T-cell (primary cell): ENCODE data around the gene ASF1B. TPM values are rescaled to one million over a fixed set of nuclear protein-coding genes. Genes with fewer than 3 reads are reported as not detected.

ENCODE experiments used
- ATAC-seq, 4 experiments: fragments of 200-7000 bp in 3 of 4; fragments of 150-1000 bp in 1 of 4; cut with Tn5 transposase; replicated peaks in 1 of 4; 1 replicate in 3 of 4; 2 replicates in 1 of 4; pipeline ENCODE4 v1.10.0; 2021; ENCODE audit warnings: moderate library complexity in 3 of 4, mild to moderate bottlenecking in 2 of 4, moderate number of reproducible peaks in 1 of 4
- CTCF ChIA-PET, 2 donors: fragments of 300-600 bp; sonication (Branson Sonifier 250); formaldehyde crosslinking; loops; one replicate each; lab custom pipeline; 2022; ENCODE audit warnings: antibody characterized with exemption in 2 of 2; lab: Charles Lee
- POLR2A ChIA-PET, 2 donors: fragments of 300-600 bp; sonication (Branson Sonifier 250); formaldehyde crosslinking; loops; one replicate each; lab custom pipeline; 2022; ENCODE audit warnings: antibody characterized with exemption in 2 of 2; lab: Charles Lee
- DNase-seq, 35 experiments: peaks; one replicate each; pipeline versions ENCODE4 v3.0.0 to v3.0.0-alpha.2; 2013 to 2023
- H3K27ac ChIP-seq: one replicate; pipeline ENCODE4 v1.5.1; 2013; ENCODE audit warnings: low read length
- H3K27me3 ChIP-seq, 2 experiments: replicated peaks in 1 of 2; 1 replicate in 1 of 2; 2 replicates in 1 of 2; pipeline versions ENCODE4 v1.6.1 to v1.7.0; 2013; ENCODE audit warnings: low read length in 1 of 2, mixed read lengths in 1 of 2; ENCODE audit not compliant: control insufficient read depth in 2 of 2, insufficient read depth in 2 of 2; ENCODE audit errors: extremely low read depth in 1 of 2
- H3K36me3 ChIP-seq, 2 donors: 1 replicate in 1 of 2; 2 replicates in 1 of 2; pipeline versions ENCODE4 v1.6.1 to v1.7.0; 2013; ENCODE audit warnings: low read length in 1 of 2; ENCODE audit not compliant: control insufficient read depth in 2 of 2, insufficient read depth in 1 of 2; ENCODE audit errors: extremely low read depth in 1 of 2
- H3K4me1 ChIP-seq, 2 experiments: 1 replicate in 1 of 2; 2 replicates in 1 of 2; pipeline versions ENCODE4 v1.6.1 to v1.7.0; 2013; ENCODE audit warnings: low read length in 2 of 2, mixed read lengths in 1 of 2; ENCODE audit not compliant: insufficient read depth in 2 of 2, control insufficient read depth in 1 of 2; ENCODE audit errors: extremely low read depth in 1 of 2
- H3K4me3 ChIP-seq, 2 donors: 1 replicate in 1 of 2; 2 replicates in 1 of 2; pipeline versions ENCODE4 v1.5.1 to v1.7.0; 2013; ENCODE audit warnings: mild to moderate bottlenecking in 2 of 2, low read length in 1 of 2, moderate library complexity in 1 of 2; ENCODE audit not compliant: control insufficient read depth in 1 of 2; ENCODE audit errors: extremely low read depth in 1 of 2
- H3K9me3 ChIP-seq: 2 replicates; pipeline ENCODE4 v1.7.0; 2013
- H3K27ac Mint-ChIP-seq, 2 donors: one replicate each; pipeline ENCODE4 v1.8.0; 2020 to 2021; ENCODE audit warnings: mild to moderate bottlenecking in 2 of 2, mixed read lengths in 2 of 2
- H3K27me3 Mint-ChIP-seq, 2 donors: one replicate each; pipeline ENCODE4 v1.8.0; 2021 to 2022; ENCODE audit warnings: mixed read lengths in 2 of 2
- H3K36me3 Mint-ChIP-seq: one replicate; pipeline ENCODE4 v1.8.0; 2021; ENCODE audit warnings: mixed read lengths
- H3K4me1 Mint-ChIP-seq, 3 donors: one replicate each; pipeline ENCODE4 v1.8.0; 2020 to 2022; ENCODE audit warnings: mixed read lengths in 3 of 3, mild to moderate bottlenecking in 1 of 3
- H3K4me3 Mint-ChIP-seq, 3 donors: one replicate each; pipeline ENCODE4 v1.8.0; 2020 to 2022; ENCODE audit warnings: mild to moderate bottlenecking in 3 of 3, mixed read lengths in 3 of 3, moderate library complexity in 3 of 3
- H3K9me3 Mint-ChIP-seq, 3 donors: one replicate each; pipeline ENCODE4 v1.8.0; 2020 to 2022; ENCODE audit warnings: mixed read lengths in 3 of 3
- WGBS: methylation state at CpG from one replicate; pipeline ENCODE4 v1.1.5; 2013; ENCODE audit warnings: missing lambda C conversion rate; ENCODE audit not compliant: insufficient coverage; 5-methylcytosine and 5-hydroxymethylcytosine counted together
- total RNA-seq, 35 experiments: library from RNA in 6 of 35; stranded (reverse) in 6 of 35; fragments of 120-200 nt in 1 of 35; gene quantifications; one replicate each; pipeline versions ENCODE4 v1.2.1 to v1.2.4 and lab custom pipeline; 2013 to 2026

ASF1B gene
- total RNA-seq, 5 donors from 2014 or later (not counting 1 experiment from before 2014, with no cell fraction given) = 2.6 to 4.4 (median 3.3) TPM

DNA sequence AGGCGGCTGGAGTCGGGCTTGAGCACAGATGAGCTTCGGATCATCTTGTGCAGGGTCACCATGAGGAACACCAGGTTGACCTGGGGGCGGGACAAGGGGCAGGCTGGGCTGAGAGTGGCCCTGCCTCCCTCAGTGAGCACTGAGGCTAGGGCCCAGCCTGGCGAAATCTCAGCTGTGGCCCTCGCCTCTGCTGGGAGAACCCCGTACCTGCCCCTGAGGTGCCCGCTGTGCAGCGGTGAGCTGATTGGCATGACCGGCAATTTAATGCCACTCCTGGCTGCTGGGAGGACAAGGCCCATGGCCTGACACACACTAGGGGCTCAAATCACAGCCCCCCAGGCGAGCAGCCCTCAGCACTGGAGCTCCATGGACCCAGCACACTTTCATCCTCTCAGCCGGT lies 19.7 kb upstream of the ASF1B start:
- POLR2A ChIA-PET = interaction anchor here in 1 of 2 donors (0.7 kb wide), 1 partner anchor 147 kb away, joined by 3 read pairs; no protein-coding TSS in a partner anchor
- Mint-ChIP-seq H3K36me3 (peaks cover 15% of the 10 kb centered on the region), H3K4me1 (peaks cover 0 to 4% (median 4%) of the 10 kb centered on the region in 3 donors), H3K27ac (no peak overlapping the region), H3K9me3 (no peaks in the 10 kb centered on the region), H3K4me3 (no peak overlapping the region), H3K27me3 (no peaks in the 10 kb centered on the region)
- ATAC-seq (no peak), DNase-seq (no peak)
- WGBS = 98% methylated on average over 10 of the region's 12 CpGs
- Histone ChIP-seq H3K4me1 (peaks cover 0 to 3% of the 10 kb centered on the region in 2 experiments), H3K27me3 (no peaks in the 10 kb centered on the region), H3K36me3 (peaks cover 12 to 38% of the 10 kb centered on the region in 2 donors), H3K4me3 (no peak overlapping the region), H3K9me3 (no peaks in the 10 kb centered on the region), H3K27ac (no peak overlapping the region)
- CTCF ChIA-PET = no interaction called here

DNA sequence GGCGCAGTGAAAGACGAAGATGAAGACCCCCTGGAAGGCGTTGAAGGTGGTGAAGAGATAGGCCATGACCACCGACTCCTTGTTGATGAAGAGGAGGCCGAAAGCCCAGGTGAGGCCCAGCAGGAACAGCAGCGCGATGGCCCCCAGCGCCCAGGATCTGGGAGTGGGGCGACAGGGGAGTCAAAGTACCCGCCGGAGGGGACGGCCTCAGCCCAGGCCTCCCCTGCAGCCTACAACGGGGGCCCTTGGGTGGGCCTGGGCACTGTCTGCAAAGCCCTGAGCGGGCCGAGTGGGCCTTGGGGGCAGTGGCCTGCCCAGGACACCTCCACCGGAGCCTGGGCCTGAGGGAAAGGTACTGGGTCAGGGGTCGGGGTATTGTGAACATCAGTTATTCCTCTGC lies 19.0 kb upstream of the ASF1B start:
- ChIA-PET POLR2A (no interaction called here), CTCF (no interaction called here)
- peaks cover 12 to 38% of the 10 kb centered on the region in 2 donors for H3K36me3 ChIP-seq

DNA sequence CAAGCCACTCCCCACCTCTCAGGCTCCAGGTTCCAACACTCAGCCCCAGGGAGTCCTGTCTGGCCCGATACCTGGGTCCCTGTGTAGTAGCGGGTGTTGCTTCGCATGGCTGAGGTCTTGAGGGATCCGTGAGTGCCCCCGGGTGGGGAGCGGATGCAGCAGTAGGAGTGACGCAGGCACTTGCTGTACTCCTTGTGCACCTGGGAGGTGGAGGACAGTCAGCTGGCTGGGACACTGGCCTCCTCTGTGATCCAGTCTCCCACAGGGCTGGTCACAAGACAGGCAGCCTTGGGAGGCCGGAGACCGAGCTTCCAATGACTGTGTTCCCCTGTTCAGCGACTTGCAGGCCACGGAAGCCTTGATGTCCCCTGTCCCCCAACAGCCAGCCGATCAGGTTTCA lies 16.3 kb upstream of the ASF1B start:
- H3K4me3 ChIP-seq = no peak overlapping the region
- ChIA-PET POLR2A (interaction anchor here in 1 of 2 donors (0.7 kb wide), 1 partner anchor 11 kb away, joined by 5 read pairs; no protein-coding TSS in a partner anchor), CTCF (no interaction called here)
- H3K9me3 Mint-ChIP-seq = no peaks in the 10 kb centered on the region
- H3K27me3 Mint-ChIP-seq = no peaks in the 10 kb centered on the region
- peaks cover 20 to 37% of the 10 kb centered on the region in 2 experiments for H3K4me1 ChIP-seq
- H3K4me3 Mint-ChIP-seq = no peak overlapping the region
- H3K9me3 ChIP-seq = no peaks in the 10 kb centered on the region
- H3K4me1 Mint-ChIP-seq = peaks cover 22 to 33% (median 27%) of the 10 kb centered on the region in 3 donors
- H3K27me3 ChIP-seq = no peaks in the 10 kb centered on the region
- ATAC-seq (no peak), DNase-seq (no peak)
- peaks cover 15% of the 10 kb centered on the region for H3K36me3 Mint-ChIP-seq
- peak overlapping the region; percentile 53 to 62 for H3K27ac Mint-ChIP-seq
- WGBS = 97% methylated on average over 10 of the region's 12 CpGs
- no peak overlapping the region for H3K27ac ChIP-seq
- peaks cover 0 to 27% of the 10 kb centered on the region in 2 donors for H3K36me3 ChIP-seq

More for the DNA sequence above, 19.0 kb upstream of the ASF1B start:
- peaks cover 4 to 11% of the 10 kb centered on the region in 2 experiments for H3K4me1 ChIP-seq
- H3K27ac ChIP-seq = no peak overlapping the region
- no peaks in the 10 kb centered on the region for H3K9me3 Mint-ChIP-seq
- DNase-seq (no peak), ATAC-seq (no peak)
- no peak overlapping the region for H3K4me3 ChIP-seq
- no peak overlapping the region for H3K4me3 Mint-ChIP-seq
- H3K9me3 ChIP-seq = no peaks in the 10 kb centered on the region
- peaks cover 15% of the 10 kb centered on the region for H3K36me3 Mint-ChIP-seq
- no peaks in the 10 kb centered on the region for H3K27me3 Mint-ChIP-seq
- 98% methylated on average over 11 of the region's 17 CpGs for WGBS
- H3K27ac Mint-ChIP-seq = no peak overlapping the region
- H3K4me1 Mint-ChIP-seq = peaks cover 0 to 7% (median 6%) of the 10 kb centered on the region in 3 donors
- no peaks in the 10 kb centered on the region for H3K27me3 ChIP-seq

DNA sequence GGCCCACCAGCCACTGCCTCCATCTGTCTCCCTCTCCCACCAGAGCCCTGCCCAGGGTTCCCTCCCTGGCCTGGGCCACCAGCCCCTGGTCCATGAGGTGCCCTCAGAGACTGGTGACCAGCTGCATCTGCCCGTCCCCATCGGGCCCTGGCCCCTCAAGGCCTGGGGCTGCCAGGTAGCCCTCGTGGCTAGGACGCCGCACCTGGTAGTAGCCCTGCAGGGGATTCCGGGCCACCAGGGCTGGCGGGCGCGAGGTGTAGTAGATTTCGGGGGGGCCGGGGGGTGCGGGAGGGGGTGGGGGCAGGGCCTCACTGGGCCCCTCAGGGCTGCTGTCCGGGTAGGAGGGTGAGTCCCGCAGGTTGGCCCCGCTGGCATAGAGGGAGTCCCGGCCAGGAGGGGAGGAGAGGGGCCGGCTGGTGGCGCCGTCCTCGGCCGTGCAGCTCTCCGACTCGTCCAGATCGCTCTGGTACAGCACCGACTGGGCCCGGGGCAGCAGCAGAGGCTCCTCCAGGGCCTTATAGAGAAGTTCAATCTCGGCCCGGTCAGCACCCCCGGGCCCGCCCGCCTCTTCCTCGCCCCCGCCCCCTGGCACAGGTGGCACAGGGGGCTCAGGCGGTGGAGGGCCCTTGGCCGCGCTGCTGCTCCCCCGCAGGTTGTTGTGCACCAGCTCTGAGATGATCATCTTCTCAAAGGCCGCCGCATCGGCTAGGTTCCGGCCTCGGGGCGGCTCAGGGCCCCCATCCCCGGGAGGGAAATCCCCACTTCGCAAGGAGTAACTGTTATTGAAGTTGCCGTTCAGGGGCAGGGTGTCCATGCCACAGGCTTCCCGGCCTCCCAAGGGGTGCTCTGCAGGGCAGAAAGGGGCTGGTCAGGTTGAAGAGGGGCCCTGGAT lies 14.6 kb upstream of the ASF1B start:
- ATAC-seq (no peak), DNase-seq (no peak)
- POLR2A ChIA-PET = no interaction called here
- Histone ChIP-seq H3K4me3 (no peak overlapping the region), H3K36me3 (peaks cover 0 to 13% of the 10 kb centered on the region in 2 donors), H3K4me1 (peaks cover 20 to 38% of the 10 kb centered on the region in 2 experiments), H3K9me3 (no peaks in the 10 kb centered on the region), H3K27ac (peak overlapping the region; percentile 88), H3K27me3 (no peaks in the 10 kb centered on the region)
- H3K27me3 Mint-ChIP-seq = no peaks in the 10 kb centered on the region
- WGBS = 94% methylated on average over 25 of the region's 47 CpGs
- peak overlapping the region in 1 of 3 donors; percentile 82 for H3K4me3 Mint-ChIP-seq
- peaks cover 27 to 41% (median 32%) of the 10 kb centered on the region in 3 donors for H3K4me1 Mint-ChIP-seq
- peaks cover 12% of the 10 kb centered on the region for H3K36me3 Mint-ChIP-seq
- CTCF ChIA-PET = interaction anchor here (0.6 to 2.0 kb wide), 3 partner anchors 14 to 150 kb away, joined by 3 to 7 read pairs (median 3); partner anchors contain the start of gene ASF1B (in 1 of the 2)
- peak overlapping the region; percentile 97 to 99 for H3K27ac Mint-ChIP-seq
- no peaks in the 10 kb centered on the region for H3K9me3 Mint-ChIP-seq

DNA sequence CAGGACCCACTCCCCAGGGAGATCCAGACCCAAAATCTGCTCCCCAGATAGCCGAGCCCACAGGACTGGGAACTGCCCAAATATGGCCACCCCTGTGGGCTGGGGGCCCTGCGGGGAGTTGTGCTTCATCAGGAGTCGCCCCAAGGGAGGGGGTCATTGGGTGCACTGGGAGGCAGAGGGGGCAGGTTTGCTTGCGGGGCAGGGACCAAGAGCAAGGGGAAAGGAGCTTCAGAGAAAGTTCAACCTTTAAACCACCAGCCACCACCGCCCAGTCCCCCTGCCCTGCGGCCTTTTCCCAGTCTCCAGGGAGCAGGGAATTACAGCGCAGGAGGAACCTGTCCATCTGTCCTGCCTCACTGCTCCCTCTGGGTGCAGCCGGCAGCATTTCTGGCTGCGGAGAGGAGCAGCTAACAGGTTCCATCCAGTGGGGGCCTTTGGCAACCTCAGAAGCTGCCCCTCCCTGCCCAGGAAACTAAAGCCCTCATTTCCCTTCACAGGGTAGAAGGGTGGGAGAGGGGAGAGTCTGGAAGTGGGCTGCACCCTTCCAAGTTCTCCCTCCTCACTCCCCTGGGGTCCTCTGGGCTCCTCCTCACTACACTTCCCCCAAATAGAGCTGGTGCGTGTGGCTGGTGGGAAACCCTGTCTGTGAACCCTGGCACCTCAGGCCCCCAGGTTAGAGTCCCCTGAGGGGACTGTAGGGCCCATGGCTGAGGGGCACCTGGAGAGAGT lies 13.8 kb upstream of the ASF1B start:
- Mint-ChIP-seq H3K4me3 (peak overlapping the region; percentile 78 to 82 (median 78)), H3K27ac (peak overlapping the region; percentile 97 to 99), H3K27me3 (no peaks in the 10 kb centered on the region), H3K4me1 (peaks cover 33 to 46% (median 38%) of the 10 kb centered on the region in 3 donors), H3K9me3 (no peaks in the 10 kb centered on the region), H3K36me3 (peaks cover 9% of the 10 kb centered on the region)
- peak overlapping the region; percentile 88 for H3K27ac ChIP-seq
- 85% methylated on average over 4 of the region's 10 CpGs for WGBS
- POLR2A ChIA-PET = no interaction called here
- H3K9me3 ChIP-seq = no peaks in the 10 kb centered on the region
- H3K4me3 ChIP-seq = peak overlapping the region; percentile 30 to 63
- peaks cover 20 to 38% of the 10 kb centered on the region in 2 experiments for H3K4me1 ChIP-seq
- H3K27me3 ChIP-seq = no peaks in the 10 kb centered on the region
- CTCF ChIA-PET = interaction anchor here (0.6 to 2.0 kb wide), 4 partner anchors 11 to 150 kb away, joined by 3 to 7 read pairs (median 3); partner anchors contain the start of gene ASF1B (in 1 of the 2)
- DNase-seq (peak in 5 of 35 experiments; percentile 8 to 33 (median 22)), ATAC-seq (peak in 2 of 4 experiments; percentile 9 to 27)
- peaks cover 0 to 6% of the 10 kb centered on the region in 2 donors for H3K36me3 ChIP-seq
